ENCODE results near the gene EEFSEC.

- TF ChIP-seq EZH2 (IDR thresholded peaks at IDR 0.05; ENCODE audit: insufficient read depth, poor library complexity, severe bottlenecking) (no peak), EZH2phosphoT487 (IDR thresholded peaks at IDR 0.05; ENCODE audit: insufficient read depth, low read depth) (no peak)
These were observed 226.3 kb downstream of the EEFSEC start for GRCh38 chr3:128379367-128380160.

All from GM23248 (cell line).